Femur (tissue), 1 donor: ENCODE results near the gene CD209.
"Not testable (repeated sequence)": the region's sequence is repeated elsewhere in the genome, so short reads cannot be mapped to it uniquely, and the experiment has no call there.

Experiments
- DNase-seq: peaks from one replicate; pipeline ENCODE4 v3.0.0-alpha.2; 2017

Gene CD209

GRCh38 chr19:7767487-7767886 lies 20.2 kb upstream of the CD209 start:
- DNase-seq = no peak

DNA sequence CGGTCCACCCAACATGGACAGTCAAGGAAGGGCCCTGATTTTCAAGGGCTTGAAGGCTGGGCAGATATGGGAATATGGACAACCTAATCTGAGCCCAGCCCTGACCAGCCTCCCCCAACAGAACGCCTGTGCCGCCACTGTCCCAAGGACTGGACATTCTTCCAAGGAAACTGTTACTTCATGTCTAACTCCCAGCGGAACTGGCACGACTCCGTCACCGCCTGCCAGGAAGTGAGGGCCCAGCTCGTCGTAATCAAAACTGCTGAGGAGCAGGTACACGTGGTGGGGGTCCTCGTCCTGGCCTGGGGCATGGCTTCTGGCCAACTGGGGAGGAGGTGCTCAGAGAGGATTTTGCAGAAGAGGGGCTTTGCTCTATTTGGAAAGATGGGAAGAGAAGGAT lies 19.2 kb upstream of the CD209 start:
- DNase-seq = no peak

GRCh38 chr19:7765043-7765442 lies 17.7 kb upstream of the CD209 start:
- DNase-seq = not testable (repeated sequence)

GRCh38 chr19:7764157-7764556 lies 16.8 kb upstream of the CD209 start:
- DNase-seq = not testable (repeated sequence)

GRCh38 chr19:7763696-7764095 lies 16.4 kb upstream of the CD209 start:
- DNase-seq = no peak

DNA sequence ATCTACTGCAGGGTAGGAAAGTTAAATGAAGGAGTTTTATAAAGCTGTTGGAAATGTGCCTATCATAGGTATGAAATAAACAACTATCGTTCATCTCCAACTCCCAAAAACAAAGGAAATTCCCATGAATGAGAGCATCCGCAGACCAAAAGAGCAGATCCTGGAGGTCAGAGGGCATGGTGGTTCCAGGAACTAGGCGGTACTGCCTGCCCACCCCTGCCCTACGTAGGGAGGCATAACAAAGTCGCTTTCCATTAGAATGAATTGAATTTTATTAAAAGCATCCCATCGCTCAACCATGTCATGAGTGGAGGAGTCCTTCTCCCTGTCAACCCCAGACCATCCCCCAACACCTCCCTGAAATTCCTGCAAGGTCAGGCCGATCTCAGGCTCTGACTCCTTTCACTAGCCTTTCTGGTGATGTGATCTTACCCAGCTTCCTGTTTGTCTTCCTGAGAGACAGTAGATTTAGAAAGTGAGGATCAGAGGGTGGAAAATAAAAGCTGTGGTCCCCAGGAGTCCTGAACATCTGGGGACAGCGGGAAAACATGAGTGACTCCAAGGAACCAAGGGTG lies 15.5 kb upstream of the CD209 start, which contains the start of gene CLEC4M:
TSS of gene CLEC4M (plus strand) at position 525 of the 575 bp plus-strand sequence. CDS start at position 549, 24 bp downstream.
- DNase-seq = no peak

DNA sequence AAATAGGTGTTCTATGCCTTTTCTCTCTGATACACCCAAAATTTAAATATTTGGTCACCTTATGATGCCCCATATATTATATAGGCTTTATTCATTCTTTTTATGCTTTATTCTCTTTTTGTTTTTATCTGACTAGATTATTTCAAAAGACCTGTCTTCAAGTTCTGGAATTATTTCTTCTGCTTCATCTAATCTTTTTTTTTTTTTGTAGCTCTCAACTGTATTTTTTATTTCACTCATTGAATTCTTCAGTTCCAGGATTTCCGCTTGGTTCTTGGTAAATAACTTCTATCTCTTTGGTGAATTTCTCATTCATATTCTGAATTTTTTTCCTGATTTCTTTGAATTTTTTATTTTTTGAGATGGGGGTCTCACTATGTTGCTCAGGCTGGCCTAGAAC lies 11.8 kb upstream of the CD209 start:
- no peak for DNase-seq

DNA sequence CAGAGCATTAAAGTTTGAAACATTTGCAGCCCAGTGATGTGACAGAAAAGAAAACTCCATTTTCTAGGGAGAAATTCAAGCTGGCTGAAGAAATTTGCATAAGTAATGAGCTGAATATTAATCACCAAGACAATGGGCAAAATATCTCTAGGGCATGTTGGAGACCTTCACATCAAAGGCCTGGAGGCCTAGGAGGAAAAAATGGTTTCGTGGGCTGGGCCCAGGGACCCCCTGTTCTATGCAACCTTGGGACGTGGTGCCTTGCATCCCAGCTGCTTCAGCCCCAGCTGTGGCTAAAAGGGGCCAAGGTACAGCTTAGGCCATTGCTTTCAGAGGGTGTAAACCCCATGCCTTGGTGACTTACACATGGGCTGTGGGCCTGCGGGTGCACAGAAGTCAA lies 10.0 kb upstream of the CD209 start:
- DNase-seq = no peak

DNA sequence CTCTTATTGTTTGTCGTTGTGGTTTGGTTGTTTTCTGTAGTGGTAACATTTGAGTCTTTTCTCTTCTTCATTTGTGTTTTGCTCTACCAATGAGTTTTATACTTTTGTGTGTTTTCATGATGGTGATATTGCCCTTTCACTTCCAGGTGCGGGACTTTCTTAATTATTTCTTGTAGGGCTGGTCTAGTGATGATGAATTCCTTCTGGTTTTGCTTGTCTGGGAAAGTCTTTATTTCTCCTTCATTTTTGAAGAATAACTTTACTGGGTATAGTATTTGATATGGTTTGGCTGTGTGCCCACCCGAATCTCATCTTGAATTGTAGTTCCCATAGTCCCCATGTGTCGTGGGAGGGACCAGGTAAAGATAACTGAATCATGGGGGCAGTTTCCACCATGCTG lies 8.9 kb upstream of the CD209 start:
- DNase-seq = no peak

- DNase-seq = no peak
Measured at GRCh38 chr19:7751157-7751783, 3.9 kb upstream of the CD209 start.

GRCh38 chr19:7748756-7749155 lies 1.4 kb upstream of the CD209 start:
- no peak for DNase-seq

- no peak for DNase-seq
Measured at GRCh38 chr19:7748171-7748570, 837 bp upstream of the CD209 start.

DNA sequence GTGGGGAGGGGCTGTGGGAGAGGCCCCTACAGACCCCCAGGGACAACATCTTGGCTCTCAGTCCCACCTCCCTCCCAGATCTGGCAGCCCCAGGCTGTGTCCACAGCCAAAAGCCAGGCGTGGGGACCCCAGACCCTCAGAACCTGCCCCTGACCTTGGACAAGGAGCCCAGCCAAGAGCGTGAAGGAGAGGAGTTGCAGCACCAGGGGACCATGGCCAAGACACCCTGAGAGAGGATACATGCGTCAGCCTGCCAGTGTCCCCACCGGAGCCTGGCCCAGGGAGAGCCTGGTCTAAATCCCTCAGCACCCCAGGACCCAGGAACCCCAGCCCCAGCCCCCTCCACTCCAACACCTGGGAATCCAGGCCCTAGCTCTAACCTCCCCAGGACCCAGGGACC lies 1.0 kb downstream of the CD209 start:
- DNase-seq = not testable (repeated sequence)

DNA sequence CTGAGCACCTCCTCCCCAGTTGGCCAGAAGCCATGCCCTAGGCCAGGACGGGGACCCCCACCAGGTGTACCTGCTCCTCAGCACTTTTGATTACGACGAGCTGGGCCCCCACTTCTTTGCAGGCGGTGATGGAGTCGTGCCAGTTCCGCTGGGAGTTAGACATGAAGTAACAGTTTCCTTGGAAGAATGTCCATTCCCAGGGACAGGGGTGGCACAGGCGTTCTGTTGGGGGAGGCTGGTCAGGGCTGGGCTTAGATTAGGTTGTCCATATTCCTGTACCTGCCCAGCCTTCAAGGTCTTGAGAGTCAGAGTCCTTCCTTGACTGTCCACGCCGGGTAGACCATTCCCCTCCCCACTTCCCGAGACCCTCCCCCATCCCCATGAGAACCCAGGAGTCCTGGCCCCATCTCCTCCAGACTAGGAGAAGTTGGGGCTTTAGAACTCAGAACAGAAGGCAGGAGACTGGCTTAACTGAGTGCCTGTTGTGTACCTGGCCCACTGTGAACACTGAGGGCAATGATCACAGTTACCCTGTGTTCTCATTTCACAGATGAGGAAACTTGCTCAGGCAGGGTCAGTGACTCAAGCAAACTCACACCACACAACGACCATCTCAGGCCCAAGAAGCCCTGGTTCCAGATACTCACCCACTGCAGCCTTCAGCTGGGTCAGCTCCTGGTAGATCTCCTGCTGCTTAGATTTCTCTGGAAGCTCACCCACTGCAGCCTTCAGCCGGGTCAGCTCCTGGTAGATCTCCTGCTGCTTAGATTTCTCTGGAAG lies 2.3 kb downstream of the CD209 start:
- DNase-seq = no peak

DNA sequence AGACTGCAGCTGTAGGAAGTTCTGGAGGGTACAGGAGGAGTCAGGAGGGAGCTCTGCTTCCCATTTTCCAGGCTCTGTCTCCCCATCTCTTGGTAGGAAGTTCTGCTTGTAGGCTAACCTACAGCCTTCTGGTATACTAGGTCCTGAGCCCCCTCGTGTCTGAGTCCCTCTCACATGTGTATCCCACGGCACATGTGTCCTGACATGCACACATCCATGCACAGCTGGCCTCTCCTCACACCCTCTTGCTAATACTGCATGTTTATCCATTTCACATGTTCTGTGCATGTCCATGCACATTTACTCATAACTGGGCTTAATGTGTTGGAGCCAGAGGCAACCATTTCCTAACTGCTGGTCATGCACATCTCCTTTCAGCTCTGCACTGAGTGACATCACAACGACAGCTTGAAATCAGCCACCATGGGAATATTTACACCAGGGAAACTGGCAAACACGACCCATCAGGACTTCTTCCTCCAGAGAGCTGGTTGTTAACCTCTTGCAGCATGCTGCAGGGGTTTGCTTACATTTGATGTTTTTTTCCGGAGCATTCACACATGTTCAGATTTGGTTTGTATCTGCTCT lies 3.0 kb downstream of the CD209 start:
- DNase-seq = no peak

GRCh38 chr19:7743425-7743841 lies 3.9 kb downstream of the CD209 start:
- no peak for DNase-seq

DNA sequence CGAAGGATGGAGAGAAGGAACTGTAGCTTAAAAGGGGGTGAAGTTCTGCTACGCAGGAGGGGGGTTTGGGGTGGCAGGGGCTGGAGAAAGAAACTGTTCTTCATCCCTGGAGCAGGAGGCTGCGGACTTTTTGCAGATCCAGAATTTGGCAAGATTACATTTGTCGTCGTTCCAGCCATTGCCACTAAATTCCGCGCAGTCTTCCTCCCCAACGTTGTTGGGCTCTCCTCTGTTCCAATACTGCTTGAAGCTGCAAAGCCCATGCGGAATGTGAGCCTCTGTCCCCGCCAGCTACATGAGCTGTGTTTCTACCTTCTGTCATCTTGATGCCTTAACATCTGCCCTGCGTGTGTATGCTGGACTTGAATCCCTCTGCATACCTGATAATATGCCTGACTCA lies 4.3 kb downstream of the CD209 start:
- no peak for DNase-seq

- DNase-seq = no peak
Measured at GRCh38 chr19:7742575-7742974, 4.8 kb downstream of the CD209 start.

DNA sequence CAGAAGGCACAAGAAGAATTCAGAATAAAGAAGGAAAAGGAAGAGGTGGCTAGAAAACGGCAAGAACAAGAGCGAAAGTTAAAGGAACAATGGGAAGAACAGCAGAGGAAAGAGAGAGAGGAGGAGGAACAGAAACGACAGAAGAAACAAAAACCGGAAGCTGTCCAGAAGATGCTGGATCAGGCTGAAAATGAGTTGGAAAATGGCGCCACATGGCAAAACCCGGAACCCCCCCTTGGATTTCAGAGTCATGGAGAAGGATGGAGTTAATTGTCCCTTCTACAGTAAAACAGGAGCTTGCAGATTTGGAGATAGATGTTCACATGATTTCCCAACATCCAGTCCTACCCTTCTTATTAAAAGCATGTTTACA lies 6.7 kb downstream of the CD209 start:
- no peak for DNase-seq

- DNase-seq = no peak
Measured at GRCh38 chr19:7739801-7740681, 7.3 kb downstream of the CD209 start.

- DNase-seq = no peak
Measured at GRCh38 chr19:7739211-7739755, 8.1 kb downstream of the CD209 start.

GRCh38 chr19:7738023-7738422 lies 9.3 kb downstream of the CD209 start:
- DNase-seq = no peak

- DNase-seq = no peak
Measured at GRCh38 chr19:7737215-7737614, 10.1 kb downstream of the CD209 start.
